GM23248 (cell line): Measurements from ENCODE around the gene CD19. TPM values are rescaled to one million over a fixed set of nuclear protein-coding genes. Genes with fewer than 3 reads are reported as not detected.

Experiments used
- DNase-seq: peaks from one replicate; pipeline ENCODE4 v3.0.0-alpha.2; 2015
- H2AFZ ChIP-seq: fragments of 200-600 bp; sonication (generic); 2 replicates; pipeline ENCODE4 v1.6.1; 2016; ENCODE audit warnings: antibody characterized with exemption
- H3F3A ChIP-seq: fragments of 200-600 bp; sonication (generic); 2 replicates; pipeline ENCODE4 v1.6.1; 2016; ENCODE audit warnings: mild to moderate bottlenecking, antibody characterized with exemption, mixed run types; ENCODE audit not compliant: insufficient read depth
- H3K27ac ChIP-seq: fragments of 200-600 bp; sonication (generic); 2 replicates; pipeline ENCODE4 v1.5.1; 2016; ENCODE audit warnings: mild to moderate bottlenecking
- H3K27me3 ChIP-seq: fragments of 200-600 bp; sonication (generic); replicated peaks from 2 replicates; pipeline ENCODE4 v1.6.1; 2016; ENCODE audit warnings: mild to moderate bottlenecking; ENCODE audit not compliant: insufficient read depth
- H3K36me3 ChIP-seq: fragments of 200-600 bp; sonication (generic); 2 replicates; pipeline ENCODE4 v1.6.1; 2016; ENCODE audit warnings: low read depth, mild to moderate bottlenecking
- H3K4me1 ChIP-seq: fragments of 200-600 bp; sonication (generic); 2 replicates; pipeline ENCODE4 v1.6.1; 2016; ENCODE audit warnings: mild to moderate bottlenecking; ENCODE audit not compliant: insufficient read depth
- H3K4me2 ChIP-seq: fragments of 200-600 bp; sonication (generic); one replicate; pipeline ENCODE4 v1.6.1; 2016; ENCODE audit warnings: mild to moderate bottlenecking; ENCODE audit not compliant: unreplicated experiment
- H3K4me3 ChIP-seq: fragments of 200-600 bp; sonication (generic); 2 replicates; pipeline ENCODE4 v1.5.1; 2016; ENCODE audit warnings: mild to moderate bottlenecking
- H3K79me2 ChIP-seq: fragments of 200-600 bp; sonication (generic); 2 replicates; pipeline ENCODE4 v1.6.1; 2016; ENCODE audit warnings: mild to moderate bottlenecking; ENCODE audit not compliant: insufficient read depth
- H3K9ac ChIP-seq: fragments of 200-600 bp; sonication (generic); 2 replicates; pipeline ENCODE4 v1.6.1; 2016; ENCODE audit warnings: mild to moderate bottlenecking
- H3K9me2 ChIP-seq: fragments of 200-600 bp; sonication (generic); 2 replicates; pipeline ENCODE4 v1.6.1; 2016; ENCODE audit warnings: mixed run types, mild to moderate bottlenecking, moderate library complexity; ENCODE audit not compliant: insufficient read depth
- H3K9me3 ChIP-seq: fragments of 200-600 bp; sonication (generic); one replicate; pipeline ENCODE4 v1.6.1; 2017; ENCODE audit warnings: low read depth
- H4K20me1 ChIP-seq: fragments of 200-600 bp; sonication (generic); 2 replicates; pipeline ENCODE4 v1.6.0; 2016; ENCODE audit not compliant: insufficient read depth
- EZH2 ChIP-seq: fragments of 200-600 bp; sonication (generic); IDR thresholded peaks from 2 replicates; pipeline ENCODE4 v1.6.1; 2018; ENCODE audit warnings: antibody characterized with exemption, mild to moderate bottlenecking; ENCODE audit not compliant: insufficient read depth, poor library complexity, severe bottlenecking
- EZH2phosphoT487 ChIP-seq: fragments of 200-600 bp; sonication (generic); IDR thresholded peaks from 2 replicates; pipeline ENCODE4 v1.6.1; 2018; ENCODE audit warnings: antibody characterized with exemption, moderate library complexity, mild to moderate bottlenecking, low read depth; ENCODE audit not compliant: insufficient read depth
- WGBS, 2 experiments: methylation state at CpG; one replicate each; pipeline ENCODE4 v1.1.6; 2015 to 2017; ENCODE audit warnings: low lambda C conversion rate in 2 of 2, low coverage in 1 of 2; ENCODE audit errors: missing lambda C conversion rate in 2 of 2; 5-methylcytosine and 5-hydroxymethylcytosine counted together
- in situ Hi-C: fragments of 300-500 bp; cut with MboI; formaldehyde crosslinking; loops from 2 replicates; pipeline ENCODE4 v1.15.0; 2020
- polyA plus RNA-seq: library from polyadenylated mRNA; unstranded; fragments of >200 nt; fragmentation: Nextera tagmentation; extraction: Ambion mirVana; gene quantifications from 2 replicates; pipeline ENCODE4 v1.2.1, GENCODE V29; 2016
- total RNA-seq: library from RNA; depleted of rRNA; stranded (reverse); fragments of >200 nt; shearing (Covaris generic); gene quantifications from 2 replicates; pipeline ENCODE4 v1.2.3, GENCODE V29; 2014

CD19 gene
- total and polyA plus RNA-seq, 2 experiments from 2014 or later, result not detected

DNA sequence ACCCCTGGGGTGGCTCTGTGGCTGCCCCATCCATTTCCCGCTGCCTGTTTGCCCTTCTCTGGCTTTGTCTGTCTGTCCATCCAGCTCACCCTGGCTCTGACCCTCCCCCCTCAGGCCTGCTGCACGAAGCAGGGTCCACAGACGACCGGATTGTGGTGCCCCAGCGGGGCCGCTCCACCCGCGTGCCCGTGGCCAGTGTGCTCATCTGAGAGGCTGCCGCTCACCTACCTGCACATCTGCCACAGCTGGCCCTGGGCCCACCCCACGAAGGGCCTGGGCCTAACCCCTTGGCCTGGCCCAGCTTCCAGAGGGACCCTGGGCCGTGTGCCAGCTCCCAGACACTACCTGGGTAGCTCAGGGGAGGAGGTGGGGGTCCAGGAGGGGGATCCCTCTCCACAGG, 52.3 kb downstream of the CD19 start:
- H3K79me2 ChIP-seq, result no peaks in the 10 kb centered on the region
- no peak overlapping the region for H3K27ac ChIP-seq
- H3K27me3 ChIP-seq, result no peaks in the 10 kb centered on the region
- no peak for TF ChIP-seq EZH2phosphoT487
- TF ChIP-seq EZH2, result no peak
- DNase-seq, result no peak
- no peaks in the 10 kb centered on the region for H4K20me1 ChIP-seq
- no peak overlapping the region for H3K4me3 ChIP-seq
- in situ Hi-C loops, result no loop called here
- no peaks in the 10 kb centered on the region for H3K9me2 ChIP-seq
- no peaks in the 10 kb centered on the region for H3F3A ChIP-seq
- H3K36me3 ChIP-seq, result peaks cover 18% of the 10 kb centered on the region
- WGBS, 2 experiments, result 86 to 87% methylated on average over 10 to 12 of the region's 12 CpGs
- no peak overlapping the region for H3K9ac ChIP-seq
- no peak overlapping the region for H3K4me2 ChIP-seq
- no peaks in the 10 kb centered on the region for H3K4me1 ChIP-seq
- no peak overlapping the region for H2AFZ ChIP-seq
- no peaks in the 10 kb centered on the region for H3K9me3 ChIP-seq

DNA sequence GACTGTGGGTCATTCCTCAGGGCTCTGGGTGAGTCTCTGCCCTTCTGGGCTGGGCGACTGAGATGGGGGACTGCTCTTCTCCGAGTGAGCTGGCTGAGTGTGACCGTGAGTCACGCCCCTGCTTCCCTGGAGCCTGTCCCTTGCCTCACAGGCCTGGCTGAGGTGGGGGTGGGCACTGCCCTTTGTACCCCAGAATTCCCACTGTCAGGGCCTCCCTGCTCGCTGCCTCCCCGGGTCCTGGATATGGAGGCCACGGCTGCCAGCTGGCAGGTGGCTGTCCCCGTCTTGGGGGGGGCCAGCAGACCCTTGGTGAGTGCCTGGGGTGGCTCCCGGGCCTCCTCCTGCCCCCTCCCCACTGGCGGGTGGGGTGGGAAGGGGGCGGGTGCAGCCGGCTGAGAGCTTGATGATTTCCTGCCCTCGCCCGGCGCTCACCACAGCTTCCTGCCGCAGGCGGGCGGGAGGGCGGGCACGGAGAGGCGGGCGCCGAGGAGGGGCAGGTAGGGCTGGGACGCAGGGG, 52.9 kb downstream of the CD19 start, which contains the start of gene LAT:
Gene LAT, plus strand, starts transcription at position 434 of the 517 bp plus-strand sequence. CDS start 366 bp downstream, outside the sequence.
- in situ Hi-C loops, result no loop called here
- Histone ChIP-seq H3K4me2 (no peak within 1 kb of the TSS), H3K27ac (no peak within 1 kb of the TSS), H3K79me2 (no peaks in the 10 kb centered on the region), H3K4me1 (no peaks in the 10 kb centered on the region), H3K4me3 (no peak within 1 kb of the TSS), H3K27me3 (no peaks in the 10 kb centered on the region), H3K9ac (no peak within 1 kb of the TSS), H4K20me1 (no peaks in the 10 kb centered on the region), H3F3A (no peaks in the 10 kb centered on the region), H3K36me3 (peaks cover 18% of the 10 kb centered on the region), H2AFZ (no peak within 1 kb of the TSS), H3K9me2 (no peaks in the 10 kb centered on the region), H3K9me3 (no peaks in the 10 kb centered on the region)
- DNase-seq, result peak; percentile 33
- no peak for TF ChIP-seq EZH2phosphoT487
- no peak for TF ChIP-seq EZH2
- 80 to 87% methylated on average over 8 to 24 of the region's 24 CpGs for WGBS, 2 experiments

- TF ChIP-seq EZH2 (no peak), EZH2phosphoT487 (no peak)
- peaks cover 18% of the 10 kb centered on the region for H3K36me3 ChIP-seq
- no peak overlapping the region for H3K4me2 ChIP-seq
- no peaks in the 10 kb centered on the region for H3K27me3 ChIP-seq
- H4K20me1 ChIP-seq, result no peaks in the 10 kb centered on the region
- no peaks in the 10 kb centered on the region for H3F3A ChIP-seq
- H3K9ac ChIP-seq, result no peak overlapping the region
- no peak overlapping the region for H3K4me3 ChIP-seq
- H2AFZ ChIP-seq, result no peak overlapping the region
- in situ Hi-C loops, result no loop called here
- H3K4me1 ChIP-seq, result no peaks in the 10 kb centered on the region
- H3K27ac ChIP-seq, result no peak overlapping the region
- H3K9me2 ChIP-seq, result no peaks in the 10 kb centered on the region
- WGBS, 2 experiments, result 93 to 98% methylated on average over 17 to 19 of the region's 19 CpGs
- no peaks in the 10 kb centered on the region for H3K9me3 ChIP-seq
- H3K79me2 ChIP-seq, result no peaks in the 10 kb centered on the region
- DNase-seq, result no peak
Measured at GRCh38 chr16:28985211-28986041, 53.7 kb downstream of the CD19 start.

- DNase-seq, result no peak
- H2AFZ ChIP-seq, result no peak overlapping the region
- 96 to 100% methylated on average over 3 to 9 of the region's 9 CpGs for WGBS, 2 experiments
- H3K4me3 ChIP-seq, result no peak overlapping the region
- no peaks in the 10 kb centered on the region for H3K79me2 ChIP-seq
- TF ChIP-seq EZH2 (no peak), EZH2phosphoT487 (no peak)
- no peaks in the 10 kb centered on the region for H3F3A ChIP-seq
- in situ Hi-C loops, result no loop called here
- H4K20me1 ChIP-seq, result no peaks in the 10 kb centered on the region
- H3K9me3 ChIP-seq, result no peaks in the 10 kb centered on the region
- no peaks in the 10 kb centered on the region for H3K9me2 ChIP-seq
- H3K36me3 ChIP-seq, result peaks cover 18% of the 10 kb centered on the region
- H3K27ac ChIP-seq, result no peak overlapping the region
- H3K4me2 ChIP-seq, result no peak overlapping the region
- no peaks in the 10 kb centered on the region for H3K4me1 ChIP-seq
- no peak overlapping the region for H3K9ac ChIP-seq
- H3K27me3 ChIP-seq, result no peaks in the 10 kb centered on the region
Measured at GRCh38 chr16:28986046-28986445, 54.3 kb downstream of the CD19 start.
